HEK293T (cell line): Measurements from ENCODE around the gene ANKFN1.

Source experiments
- CTBP1 ChIP-seq: fragments of 450-650 bp; IDR thresholded peaks from 2 replicates; pipeline ENCODE4 v1.6.1; 2016; ENCODE audit warnings: borderline replicate concordance
- FOXA1 ChIP-seq: fragments of 450-650 bp; IDR thresholded peaks from 2 replicates; pipeline ENCODE4 v1.6.1; 2016; ENCODE audit warnings: mild to moderate bottlenecking
- FOXK2 ChIP-seq: fragments of 450-650 bp; IDR thresholded peaks from 2 replicates; pipeline ENCODE4 v1.6.1; 2016; ENCODE audit warnings: mild to moderate bottlenecking
- HDGF ChIP-seq: fragments of 450-650 bp; IDR thresholded peaks from 2 replicates; pipeline ENCODE4 v1.6.1; 2017; ENCODE audit warnings: antibody characterized with exemption, borderline replicate concordance
- NFRKB ChIP-seq: fragments of 450-650 bp; IDR thresholded peaks from 2 replicates; pipeline ENCODE4 v1.6.1; 2016; ENCODE audit warnings: mild to moderate bottlenecking, moderate library complexity
- PKNOX1 ChIP-seq: fragments of 450-650 bp; IDR thresholded peaks from 2 replicates; pipeline ENCODE4 v1.6.1; 2016
- SP1 ChIP-seq: fragments of 450-650 bp; IDR thresholded peaks from 2 replicates; pipeline ENCODE4 v1.6.1; 2017
- SUZ12 ChIP-seq: fragments of 450-650 bp; IDR thresholded peaks from 2 replicates; pipeline ENCODE4 v1.6.1; 2016; ENCODE audit warnings: mild to moderate bottlenecking

DNA sequence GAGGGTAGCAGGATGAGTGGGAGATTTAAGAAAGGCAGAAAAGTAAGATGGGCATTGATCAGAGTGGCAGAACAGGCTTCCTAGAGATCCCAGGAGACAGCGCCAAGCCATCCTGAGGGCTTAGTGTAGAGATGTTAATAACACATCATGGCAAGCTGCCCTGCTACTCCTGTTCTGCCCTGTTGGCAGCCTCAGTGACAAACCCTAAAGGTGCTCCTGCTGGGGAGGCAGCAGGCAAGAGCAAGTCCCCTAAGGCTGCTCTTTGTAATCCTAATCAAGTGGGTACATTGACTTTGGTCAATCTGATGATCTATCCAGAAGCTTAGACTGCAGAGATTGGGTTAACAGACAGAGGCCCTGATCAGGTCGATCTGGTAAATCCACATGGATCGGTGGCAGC, 16.3 kb downstream of the ANKFN1 start:
- no peak for TF ChIP-seq SP1
- no peak for TF ChIP-seq FOXK2
- TF ChIP-seq SUZ12: no peak
- no peak for TF ChIP-seq PKNOX1
- TF ChIP-seq CTBP1: no peak
- TF ChIP-seq FOXA1: no peak
- no peak for TF ChIP-seq NFRKB
- no peak for TF ChIP-seq HDGF
